GM21423 (cell line): ENCODE measurements around the gene ARHGEF25.
"Not testable (repeated sequence)": the region's sequence is repeated elsewhere in the genome, so short reads cannot be mapped to it uniquely, and the experiment has no call there.

ENCODE experiments used
- ATAC-seq: cut with Tn5 transposase; IDR thresholded peaks from one replicate; pipeline ENCODE4 v1.9.1; 2021; ENCODE audit warnings: mild to moderate bottlenecking, moderate library complexity; ENCODE audit not compliant: unreplicated experiment

The ARHGEF25 gene

DNA sequence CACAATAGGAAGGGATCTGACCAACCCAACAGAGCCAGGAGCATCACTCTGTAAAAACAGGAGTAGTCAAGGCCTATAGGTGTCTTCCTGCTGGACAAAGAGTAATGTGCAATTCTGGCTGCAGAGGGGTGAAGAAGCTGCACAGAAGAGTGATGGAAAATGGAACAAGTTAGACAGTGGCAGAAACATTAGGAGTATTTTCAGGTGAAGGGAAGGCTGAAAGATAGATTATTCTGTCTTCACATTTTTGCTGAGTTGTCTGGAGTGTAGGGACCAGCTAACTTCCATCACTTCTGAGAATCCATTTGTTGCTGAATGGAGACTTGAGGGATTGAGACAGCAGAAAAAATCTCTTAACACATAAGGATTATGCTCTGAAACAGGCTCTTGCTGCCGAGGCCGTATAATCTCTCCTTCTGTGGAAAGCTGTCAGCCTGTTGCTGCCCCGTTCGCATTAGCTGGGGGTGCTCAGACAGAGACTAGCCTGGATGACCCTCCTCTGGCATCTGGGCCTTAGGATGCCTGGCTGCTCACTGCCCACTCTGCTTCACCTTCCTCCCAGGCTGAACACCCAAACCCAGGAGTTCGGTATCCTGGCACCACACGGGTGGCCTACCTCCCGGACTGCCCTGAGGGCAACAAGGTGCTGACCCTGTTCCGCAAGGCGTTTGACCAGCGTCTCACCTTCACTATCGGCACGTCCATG lies 3.1 kb upstream of the ARHGEF25 start:
- no peak for ATAC-seq

DNA sequence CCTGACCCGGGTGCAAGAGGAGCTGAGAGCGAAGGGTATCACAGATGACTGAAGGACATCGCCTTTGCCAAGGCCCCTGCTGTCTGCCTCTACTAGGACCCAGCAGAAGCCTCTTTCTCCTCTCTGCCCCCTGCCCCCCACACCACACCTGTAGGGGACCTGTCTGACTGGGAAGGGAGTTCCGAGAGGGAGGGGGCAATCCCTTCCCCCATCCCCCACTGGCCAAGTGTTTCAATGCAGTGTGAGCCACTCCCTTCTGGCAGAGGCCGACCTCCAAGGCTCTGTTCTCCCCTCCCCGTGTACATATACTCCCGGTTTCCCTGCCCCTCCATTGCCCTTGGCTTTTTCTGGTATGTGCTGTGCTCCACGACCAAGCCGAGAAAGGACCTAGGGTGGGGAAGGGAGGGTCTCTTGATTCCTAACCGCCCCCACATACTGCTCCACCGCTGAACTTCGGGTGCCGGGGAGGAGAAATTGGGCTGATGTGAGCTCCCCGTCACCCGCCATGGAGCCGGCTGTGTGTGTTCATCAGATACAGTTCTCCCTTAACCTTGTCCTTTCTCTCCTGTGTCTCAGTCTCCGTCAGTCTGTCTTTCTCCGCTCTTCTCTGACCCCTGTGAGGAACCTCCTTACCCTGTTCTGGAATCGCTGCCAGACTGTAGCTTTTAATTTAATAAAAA lies 2.0 kb upstream of the ARHGEF25 start:
- ATAC-seq = no peak

DNA sequence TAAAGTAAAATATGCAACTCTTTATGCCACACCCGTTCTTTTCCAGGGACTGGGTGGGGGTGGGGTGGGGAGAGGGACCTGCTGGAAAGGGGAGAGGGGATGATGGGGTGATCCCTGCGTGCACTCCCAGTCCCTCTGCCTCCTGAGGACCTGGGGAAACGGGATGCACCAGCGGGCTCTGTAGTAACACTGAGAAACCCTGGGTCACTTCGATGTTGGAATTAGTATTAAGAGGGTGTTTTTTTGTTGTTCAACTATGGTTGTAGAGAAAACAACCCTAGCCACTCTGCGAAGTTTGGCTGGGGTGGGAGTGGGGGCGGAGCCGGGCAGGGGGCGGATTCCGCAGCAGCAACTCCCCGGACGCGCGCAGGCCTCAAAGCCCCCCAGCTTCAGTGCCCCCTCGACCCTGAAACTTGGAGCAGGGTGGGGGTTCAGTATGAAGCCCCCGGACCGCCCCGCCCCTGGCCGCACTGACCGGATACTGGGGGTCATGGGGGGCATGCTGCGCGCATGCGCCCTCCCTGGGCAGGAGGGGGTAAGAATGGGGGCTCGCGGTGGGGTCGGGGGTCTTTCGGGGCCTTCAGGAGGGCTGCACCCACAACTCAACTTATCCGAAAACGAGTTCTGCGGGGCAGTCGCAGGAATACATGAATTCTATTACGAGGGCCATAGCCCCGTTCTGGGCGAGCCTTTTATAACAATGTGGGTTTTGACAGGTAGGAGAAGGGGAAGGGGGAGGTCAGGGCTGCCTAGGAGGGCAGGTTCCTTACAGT lies 1.3 kb upstream of the ARHGEF25 start:
- ATAC-seq = no peak

DNA sequence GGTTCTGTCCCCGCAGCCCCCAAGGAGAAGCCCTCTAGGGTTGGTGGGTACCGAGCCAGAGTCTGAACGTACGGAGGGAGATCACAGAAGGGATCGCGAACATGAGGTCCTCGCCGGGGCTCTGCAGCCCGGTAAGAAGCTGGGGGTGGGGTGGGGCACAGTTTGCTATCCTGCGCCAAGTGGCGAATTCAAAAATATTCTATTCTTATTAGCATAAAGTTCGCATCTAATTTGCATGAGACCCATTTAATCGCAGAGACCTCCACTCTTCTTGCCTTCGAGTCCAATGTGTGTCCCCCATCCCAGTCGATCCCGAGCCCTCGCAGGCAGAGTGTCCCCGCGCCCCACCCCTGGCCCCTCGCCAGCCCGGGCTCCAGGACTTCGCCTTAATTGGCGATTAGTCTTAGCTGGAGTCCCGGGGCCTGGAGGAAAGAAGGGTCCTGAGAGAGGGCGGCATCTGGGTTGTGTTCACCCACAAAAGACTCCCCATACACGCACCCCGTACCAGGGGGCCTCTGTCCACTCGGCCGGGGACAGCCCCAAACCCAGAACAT lies 604 bp upstream of the ARHGEF25 start:
- ATAC-seq = no peak

DNA sequence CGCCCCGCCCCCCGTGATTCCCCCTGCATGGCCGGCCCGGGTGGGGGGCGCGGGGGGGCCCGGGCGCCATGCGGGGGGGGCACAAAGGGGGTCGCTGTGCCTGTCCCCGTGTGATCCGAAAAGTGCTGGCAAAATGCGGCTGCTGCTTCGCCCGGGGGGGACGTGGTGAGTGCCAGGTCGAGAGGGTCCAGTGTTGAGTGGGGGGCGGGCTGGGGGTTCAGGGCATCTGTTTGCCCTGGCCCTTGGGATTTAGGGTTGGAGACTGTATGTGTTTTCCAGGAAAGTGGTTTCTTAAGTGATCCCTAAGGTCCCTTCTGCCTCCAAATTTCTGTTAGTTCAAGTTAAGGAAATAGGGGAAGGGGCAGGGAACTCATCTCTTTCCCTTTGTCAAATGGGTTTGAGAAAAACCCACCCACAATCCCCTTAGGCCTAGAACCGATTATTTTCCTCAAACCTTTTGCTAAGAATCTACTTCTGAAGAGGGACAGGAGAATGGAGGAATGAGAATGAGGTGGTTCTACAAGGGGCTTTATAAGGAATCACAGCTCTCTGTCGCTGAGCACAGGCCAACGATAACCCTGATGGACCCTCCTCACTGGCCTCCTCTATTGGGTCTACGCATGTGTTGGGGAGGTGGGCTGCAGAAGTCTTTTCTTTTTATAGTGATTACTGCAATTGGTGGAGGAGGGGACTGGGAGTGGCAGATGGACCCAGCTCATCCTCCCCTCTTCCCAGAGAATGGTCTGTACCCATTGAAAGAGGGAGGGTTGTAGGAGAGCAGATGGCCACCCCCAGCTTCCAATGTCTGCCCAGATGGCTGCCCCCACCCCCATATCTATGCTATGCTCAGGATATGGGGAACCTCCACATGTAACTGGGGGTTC lies 834 bp downstream of the ARHGEF25 start:
- no peak for ATAC-seq

DNA sequence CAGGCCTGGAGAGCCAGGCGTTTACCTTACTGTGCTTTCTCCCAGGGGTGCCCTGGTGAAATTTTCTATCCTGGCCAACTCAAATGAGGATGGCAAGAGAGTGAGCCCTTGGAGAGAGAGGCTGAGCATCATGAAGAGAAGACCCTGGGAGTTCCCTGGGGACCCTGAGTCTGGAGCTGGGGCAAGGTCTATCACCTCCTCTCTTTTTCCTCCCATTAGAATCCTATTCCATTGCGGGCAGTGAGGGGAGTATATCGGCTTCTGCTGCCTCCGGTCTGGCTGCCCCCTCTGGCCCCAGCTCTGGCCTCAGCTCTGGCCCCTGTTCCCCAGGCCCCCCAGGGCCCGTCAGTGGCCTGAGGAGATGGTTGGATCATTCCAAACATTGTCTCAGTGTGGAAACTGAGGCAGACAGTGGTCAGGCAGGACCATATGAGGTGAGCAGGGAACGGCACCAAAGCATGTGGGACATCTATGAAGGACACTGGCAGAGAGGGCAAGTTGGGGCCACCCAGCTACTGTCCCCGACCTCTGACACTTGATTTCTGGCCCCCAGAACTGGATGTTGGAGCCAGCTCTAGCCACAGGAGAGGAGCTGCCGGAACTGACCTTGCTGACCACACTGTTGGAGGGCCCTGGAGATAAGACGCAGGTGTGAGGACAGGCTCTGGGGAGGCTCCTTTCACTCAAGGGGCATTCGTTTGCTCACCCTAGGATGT lies 1.6 kb downstream of the ARHGEF25 start:
- no peak for ATAC-seq

DNA sequence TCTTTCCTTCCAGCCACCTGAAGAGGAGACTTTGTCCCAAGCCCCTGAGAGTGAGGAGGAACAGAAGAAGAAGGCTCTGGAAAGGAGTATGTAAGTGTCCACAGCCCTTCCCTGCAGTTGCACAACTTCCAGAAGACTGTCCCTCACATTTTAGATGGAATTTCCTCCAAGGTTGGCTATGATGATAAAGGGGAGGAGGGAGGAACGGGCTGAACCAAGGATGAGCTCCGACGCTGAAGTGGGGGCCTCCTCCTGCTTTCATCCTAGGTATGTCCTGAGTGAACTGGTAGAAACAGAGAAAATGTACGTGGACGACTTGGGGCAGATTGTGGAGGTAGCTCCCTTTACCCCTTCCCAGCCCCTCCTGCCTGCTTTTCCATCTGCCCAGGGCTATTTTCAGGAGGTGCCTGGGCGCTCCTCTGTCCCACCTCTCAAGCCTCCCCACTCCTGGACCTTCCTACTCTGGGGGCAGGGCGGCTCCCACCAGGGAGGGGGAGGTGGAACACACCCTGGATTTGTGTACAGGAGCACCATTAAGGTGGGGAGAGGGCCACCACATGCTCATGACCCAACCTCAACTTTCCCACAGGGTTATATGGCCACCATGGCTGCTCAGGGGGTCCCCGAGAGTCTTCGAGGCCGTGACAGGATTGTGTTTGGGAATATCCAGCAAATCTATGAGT lies 2.3 kb downstream of the ARHGEF25 start:
- ATAC-seq = no peak

DNA sequence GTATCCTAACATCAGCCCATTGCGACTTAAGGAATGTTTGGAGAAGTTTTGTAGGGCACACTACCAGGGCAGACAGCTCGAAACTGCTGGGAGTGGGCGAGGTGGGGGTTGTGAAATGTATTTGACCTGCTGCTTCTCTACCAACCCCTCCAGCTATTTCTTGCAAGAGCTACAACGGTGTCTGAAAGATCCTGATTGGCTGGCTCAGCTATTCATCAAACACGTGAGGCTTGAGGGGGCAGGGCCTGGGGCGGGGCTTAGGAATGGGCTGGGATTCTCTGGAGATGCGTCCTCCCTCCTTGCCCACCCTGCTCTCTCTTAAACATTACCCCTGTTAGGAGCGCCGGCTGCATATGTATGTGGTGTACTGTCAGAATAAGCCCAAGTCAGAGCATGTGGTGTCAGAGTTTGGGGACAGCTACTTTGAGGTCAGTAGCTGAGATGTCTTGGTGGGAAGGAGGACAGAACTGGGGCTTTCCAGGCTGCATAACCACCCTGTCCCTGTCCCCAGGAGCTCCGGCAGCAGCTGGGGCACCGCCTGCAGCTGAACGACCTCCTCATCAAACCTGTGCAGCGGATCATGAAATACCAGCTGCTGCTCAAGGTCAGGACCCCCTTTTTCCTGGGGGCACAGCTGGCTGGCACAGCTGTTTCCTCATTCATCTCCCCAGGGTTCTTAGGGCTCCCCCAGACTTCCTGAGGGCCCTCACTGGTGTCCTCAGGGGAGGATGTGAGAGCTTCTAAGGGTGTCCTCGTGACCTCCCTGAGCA lies 3.1 kb downstream of the ARHGEF25 start:
- ATAC-seq = peak; percentile 43

DNA sequence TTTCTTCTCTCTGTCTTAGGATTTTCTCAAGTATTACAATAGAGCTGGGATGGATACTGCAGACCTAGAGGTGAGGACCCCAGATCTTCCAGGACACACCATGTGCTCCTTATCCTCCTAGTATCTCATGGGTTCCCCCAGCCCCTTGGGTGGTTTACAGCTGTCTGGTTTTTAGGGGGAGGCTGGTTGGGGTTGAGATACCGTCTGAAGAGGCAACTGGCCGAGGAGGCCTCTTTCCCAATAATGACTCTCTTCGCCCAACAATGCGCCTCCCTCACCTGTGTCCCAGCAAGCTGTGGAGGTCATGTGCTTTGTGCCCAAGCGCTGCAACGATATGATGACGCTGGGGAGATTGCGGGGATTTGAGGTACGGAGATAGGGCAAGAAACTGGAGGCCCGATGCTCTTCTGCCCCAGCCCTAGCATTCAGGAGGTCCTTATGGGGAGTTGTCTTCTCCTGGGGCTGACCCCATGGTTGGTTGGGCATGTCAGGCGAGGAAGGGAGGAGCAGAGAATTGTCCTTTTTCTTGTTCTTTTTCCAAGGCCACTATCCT lies 3.8 kb downstream of the ARHGEF25 start:
- ATAC-seq = no peak

DNA sequence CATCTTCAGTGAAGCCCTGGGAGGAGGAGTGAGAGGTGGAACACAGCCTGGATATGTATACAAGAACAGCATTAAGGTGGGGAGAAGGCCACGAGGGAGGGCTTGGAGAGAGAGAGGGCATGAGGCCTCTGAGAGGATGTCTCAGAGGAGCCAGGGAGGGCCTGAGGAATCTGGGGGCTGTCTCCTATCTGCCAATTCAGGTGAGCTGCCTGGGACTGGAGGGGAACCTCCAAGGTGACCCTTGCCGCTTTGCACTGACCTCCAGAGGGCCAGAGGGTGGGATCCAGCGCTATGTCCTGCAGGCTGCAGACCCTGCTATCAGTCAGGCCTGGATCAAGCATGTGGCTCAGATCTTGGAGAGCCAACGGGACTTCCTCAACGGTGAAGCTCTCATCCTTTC lies 4.4 kb downstream of the ARHGEF25 start:
- no peak for ATAC-seq

DNA sequence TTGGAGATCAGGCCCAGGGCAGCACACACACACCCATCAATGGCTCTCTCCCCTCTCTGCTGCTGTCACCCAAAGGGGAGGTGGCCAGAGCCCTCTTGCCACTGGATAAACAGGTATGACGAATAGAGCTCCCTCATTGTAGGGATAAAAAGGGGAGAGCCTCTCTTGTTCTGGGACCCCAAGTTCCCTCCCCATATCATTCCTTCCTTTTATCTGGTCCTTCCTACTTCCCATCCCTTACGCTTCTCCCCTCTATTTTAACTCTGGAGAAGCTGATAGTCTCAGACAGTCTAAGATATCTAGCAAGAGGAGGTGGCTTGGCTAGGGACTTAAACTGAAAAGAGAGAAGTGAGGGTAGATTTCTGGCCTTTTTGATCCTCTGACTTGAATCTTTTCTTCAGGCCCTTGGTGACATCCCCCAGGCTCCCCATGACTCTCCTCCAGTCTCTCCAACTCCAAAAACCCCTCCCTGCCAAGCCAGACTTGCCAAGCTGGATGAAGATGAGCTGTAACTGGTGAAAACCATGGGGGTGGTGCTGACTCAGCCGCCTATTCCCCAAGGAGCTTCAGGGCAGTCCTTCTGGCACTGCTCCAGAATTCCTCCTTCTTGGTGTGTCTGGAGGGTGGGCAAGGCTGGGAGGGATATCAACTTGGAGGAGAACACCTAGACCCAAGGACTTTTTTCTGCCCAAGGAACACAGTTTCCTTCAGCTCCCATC lies 5.3 kb downstream of the ARHGEF25 start:
- no peak for ATAC-seq

DNA sequence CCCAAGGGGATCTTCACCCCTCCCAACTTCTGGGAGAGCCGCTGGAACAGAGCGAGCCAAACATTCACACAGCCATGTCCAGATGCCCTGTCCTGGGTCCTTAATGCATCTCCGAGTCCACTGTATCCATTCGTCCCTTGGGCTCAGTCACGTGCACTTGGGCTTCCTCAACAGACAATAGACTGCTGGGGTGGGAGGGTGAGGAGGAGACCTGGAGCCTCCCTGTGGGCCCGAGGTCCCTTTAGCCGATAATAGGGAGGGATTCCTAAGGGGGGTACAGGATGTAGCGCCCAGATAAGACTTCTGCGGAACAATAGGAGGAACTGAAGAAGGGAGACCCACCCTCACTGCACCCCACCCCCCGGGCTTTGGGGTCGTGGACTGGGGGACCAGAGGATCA lies 6.7 kb downstream of the ARHGEF25 start:
- no peak for ATAC-seq

DNA sequence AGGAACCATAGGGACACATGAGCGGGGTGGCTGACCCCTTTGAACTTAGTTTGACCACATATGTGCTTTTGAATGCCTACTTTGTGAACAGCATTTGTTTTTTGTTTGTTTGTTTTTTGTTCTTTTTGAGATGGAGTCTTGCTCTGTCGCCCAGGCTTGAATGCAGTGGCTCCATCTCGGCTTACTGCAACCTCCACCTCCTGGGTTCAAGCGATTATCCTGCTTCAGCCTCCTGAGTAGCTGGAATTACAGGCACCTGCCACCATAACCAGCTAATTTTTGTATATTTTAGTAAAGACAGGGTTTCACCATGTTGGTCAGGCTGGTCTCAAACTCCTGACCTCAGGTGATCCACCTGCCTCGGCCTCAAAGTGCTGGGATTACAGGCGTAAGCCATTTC lies 7.2 kb downstream of the ARHGEF25 start:
- not testable (repeated sequence) for ATAC-seq

DNA sequence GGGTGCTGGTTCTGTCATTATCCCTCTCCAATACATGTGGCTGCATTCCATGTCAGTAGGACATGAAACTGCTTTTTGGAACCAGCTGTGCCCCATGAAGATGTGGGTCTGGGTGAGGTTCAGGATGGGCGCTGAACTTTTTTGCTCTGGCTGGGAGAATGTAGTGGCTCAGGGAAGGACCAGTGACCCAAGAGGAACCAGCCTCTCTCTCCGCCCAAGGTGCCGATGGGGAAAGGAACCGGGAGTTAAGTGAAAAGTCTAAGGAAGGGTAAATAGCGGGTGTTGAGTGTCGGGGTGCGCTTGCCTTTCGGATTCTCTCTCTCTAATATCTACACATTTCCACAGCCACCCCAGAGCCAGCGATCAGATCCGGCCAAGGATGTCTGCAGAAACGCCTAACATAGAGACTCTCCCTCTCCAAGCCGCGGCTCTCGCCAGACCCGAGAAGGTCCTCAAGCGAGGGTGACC lies 7.8 kb downstream of the ARHGEF25 start:
- no peak for ATAC-seq

DNA sequence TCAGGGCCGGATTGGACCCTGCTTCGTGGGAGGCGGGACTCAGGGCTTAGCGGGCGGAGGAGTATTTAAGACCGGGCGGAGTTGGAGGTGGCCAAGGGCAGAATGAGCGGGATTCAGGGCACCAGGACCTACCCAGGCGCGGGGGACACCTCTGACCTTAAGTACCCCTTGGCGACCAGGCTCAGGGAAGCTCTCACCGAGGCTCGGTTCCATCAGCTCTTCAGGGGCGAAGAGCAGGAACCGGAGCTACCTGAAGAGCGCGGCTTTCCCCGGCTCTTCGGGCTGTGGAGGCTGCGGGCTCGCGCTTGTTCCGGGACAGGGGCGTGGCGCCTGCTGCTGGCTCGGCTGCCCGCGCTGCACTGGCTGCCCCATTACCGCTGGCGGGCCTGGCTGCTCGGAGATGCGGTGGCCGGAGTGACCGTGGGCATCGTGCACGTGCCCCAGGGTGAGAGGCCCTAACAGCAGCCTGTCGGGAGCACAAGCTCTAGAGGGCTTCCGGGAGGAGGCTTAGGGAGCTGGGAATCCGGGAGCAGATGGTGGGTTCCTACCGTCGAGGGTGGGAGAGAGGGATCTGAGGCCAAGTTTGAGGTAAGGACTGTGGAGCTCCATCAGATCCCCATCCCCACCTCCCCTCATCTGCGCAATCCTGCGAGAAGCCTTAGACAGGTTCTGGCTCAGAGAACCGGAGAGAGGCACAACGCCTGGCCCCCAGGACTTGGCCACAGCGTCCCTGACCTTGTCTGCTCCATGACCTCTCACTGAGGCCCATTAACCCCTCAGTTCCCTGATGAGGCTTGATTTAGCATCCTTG lies 8.4 kb downstream of the ARHGEF25 start:
- no peak for ATAC-seq

DNA sequence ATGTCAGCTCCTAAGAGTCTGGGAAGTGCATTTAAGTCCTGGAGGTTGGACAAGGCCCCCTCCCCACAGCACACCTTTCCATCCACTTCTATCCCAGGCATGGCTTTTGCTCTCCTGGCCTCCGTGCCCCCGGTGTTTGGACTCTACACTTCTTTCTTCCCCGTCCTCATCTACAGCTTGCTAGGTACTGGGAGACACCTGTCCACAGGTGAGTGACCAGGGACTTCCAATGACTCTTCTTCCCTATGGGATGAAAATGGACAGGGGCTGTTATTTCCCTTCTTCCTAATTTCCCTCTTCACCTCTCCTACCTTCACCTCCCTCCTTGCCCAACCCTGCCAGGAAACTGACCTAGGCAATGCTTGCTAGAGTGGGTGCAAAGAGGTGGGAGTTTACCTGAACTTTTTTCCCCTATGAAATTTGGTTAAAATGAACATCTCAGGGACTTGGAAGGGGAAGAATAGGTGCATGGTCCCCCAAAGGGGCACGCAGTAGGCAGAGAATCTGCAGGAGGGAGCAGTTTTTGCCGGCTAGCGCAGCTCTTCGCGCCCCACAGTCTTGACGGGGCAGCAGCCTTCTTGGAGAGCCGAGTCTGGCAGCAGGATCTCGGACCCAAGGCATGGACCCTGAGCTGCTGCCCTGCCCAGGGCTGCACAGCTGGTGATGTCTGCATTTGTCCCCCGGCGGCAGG lies 9.2 kb downstream of the ARHGEF25 start:
- ATAC-seq = no peak
